ENCODE results near the gene GALNT2.

The GALNT2 gene

DNA sequence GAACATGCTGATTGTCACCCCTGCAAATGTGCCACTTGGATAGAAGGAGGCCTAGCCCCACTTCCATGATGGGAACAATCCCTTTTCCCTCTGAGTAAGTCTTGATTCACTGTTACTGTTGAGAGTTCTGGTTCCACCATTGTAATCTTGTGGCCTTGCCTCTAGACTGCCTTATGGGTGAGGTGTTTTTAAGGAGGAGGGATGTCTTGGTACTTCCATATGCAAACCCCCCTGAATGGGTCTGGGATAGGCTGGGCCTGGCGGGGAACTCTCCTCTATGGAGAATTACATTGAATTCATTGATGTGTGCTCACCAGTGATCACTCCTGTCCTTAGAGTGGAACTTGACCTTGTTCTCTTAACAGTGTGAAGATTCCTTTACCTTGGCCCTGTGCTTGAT is 5.8 kb downstream of the GALNT2 start:
- TF ChIP-seq TAF1 (IDR thresholded peaks at IDR 0.05; ENCODE audit: borderline replicate concordance, insufficient read depth, low read length) (no peak), FOXP2 (optimal IDR thresholded peaks at IDR 0.05; ENCODE audit: borderline replicate concordance, extremely low read depth, extremely low read length, insufficient read depth) (no peak), SIN3A (IDR thresholded peaks at IDR 0.05; ENCODE audit: borderline replicate concordance, insufficient read depth, low read length) (no peak), POLR2AphosphoS5 (IDR thresholded peaks at IDR 0.05; ENCODE audit: low read depth, low read length) (no peak)
- TF ChIP-seq, protein P1, sequence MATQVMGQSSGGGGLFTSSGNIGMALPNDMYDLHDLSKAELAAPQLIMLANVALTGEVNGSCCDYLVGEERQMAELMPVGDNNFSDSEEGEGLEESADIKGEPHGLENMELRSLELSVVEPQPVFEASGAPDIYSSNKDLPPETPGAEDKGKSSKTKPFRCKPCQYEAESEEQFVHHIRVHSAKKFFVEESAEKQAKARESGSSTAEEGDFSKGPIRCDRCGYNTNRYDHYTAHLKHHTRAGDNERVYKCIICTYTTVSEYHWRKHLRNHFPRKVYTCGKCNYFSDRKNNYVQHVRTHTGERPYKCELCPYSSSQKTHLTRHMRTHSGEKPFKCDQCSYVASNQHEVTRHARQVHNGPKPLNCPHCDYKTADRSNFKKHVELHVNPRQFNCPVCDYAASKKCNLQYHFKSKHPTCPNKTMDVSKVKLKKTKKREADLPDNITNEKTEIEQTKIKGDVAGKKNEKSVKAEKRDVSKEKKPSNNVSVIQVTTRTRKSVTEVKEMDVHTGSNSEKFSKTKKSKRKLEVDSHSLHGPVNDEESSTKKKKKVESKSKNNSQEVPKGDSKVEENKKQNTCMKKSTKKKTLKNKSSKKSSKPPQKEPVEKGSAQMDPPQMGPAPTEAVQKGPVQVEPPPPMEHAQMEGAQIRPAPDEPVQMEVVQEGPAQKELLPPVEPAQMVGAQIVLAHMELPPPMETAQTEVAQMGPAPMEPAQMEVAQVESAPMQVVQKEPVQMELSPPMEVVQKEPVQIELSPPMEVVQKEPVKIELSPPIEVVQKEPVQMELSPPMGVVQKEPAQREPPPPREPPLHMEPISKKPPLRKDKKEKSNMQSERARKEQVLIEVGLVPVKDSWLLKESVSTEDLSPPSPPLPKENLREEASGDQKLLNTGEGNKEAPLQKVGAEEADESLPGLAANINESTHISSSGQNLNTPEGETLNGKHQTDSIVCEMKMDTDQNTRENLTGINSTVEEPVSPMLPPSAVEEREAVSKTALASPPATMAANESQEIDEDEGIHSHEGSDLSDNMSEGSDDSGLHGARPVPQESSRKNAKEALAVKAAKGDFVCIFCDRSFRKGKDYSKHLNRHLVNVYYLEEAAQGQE (IDR thresholded peaks at IDR 0.05; ENCODE audit: insufficient read depth in 1 of 2, low read depth in 2 of 2, low read length in 2 of 2), result no peak

GRCh38 chr1:230073371-230074035 is 6.5 kb downstream of the GALNT2 start:
- TF ChIP-seq TAF1 (IDR thresholded peaks at IDR 0.05; ENCODE audit: borderline replicate concordance, insufficient read depth, low read length) (no peak), FOXP2 (optimal IDR thresholded peaks at IDR 0.05; ENCODE audit: borderline replicate concordance, extremely low read depth, extremely low read length, insufficient read depth) (no peak), SIN3A (IDR thresholded peaks at IDR 0.05; ENCODE audit: borderline replicate concordance, insufficient read depth, low read length) (no peak), POLR2AphosphoS5 (IDR thresholded peaks at IDR 0.05; ENCODE audit: low read depth, low read length) (no peak)
- TF ChIP-seq, protein P1 (IDR thresholded peaks at IDR 0.05; ENCODE audit: insufficient read depth in 1 of 2, low read depth in 2 of 2, low read length in 2 of 2), result no peak

- TF ChIP-seq, protein P1 (IDR thresholded peaks at IDR 0.05; ENCODE audit: insufficient read depth in 1 of 2, low read depth in 2 of 2, low read length in 2 of 2), result no peak
- no peak for TF ChIP-seq TAF1 (IDR thresholded peaks at IDR 0.05; ENCODE audit: borderline replicate concordance, insufficient read depth, low read length)
- no peak for TF ChIP-seq POLR2AphosphoS5 (IDR thresholded peaks at IDR 0.05; ENCODE audit: low read depth, low read length)
- TF ChIP-seq FOXP2 (optimal IDR thresholded peaks at IDR 0.05; ENCODE audit: borderline replicate concordance, extremely low read depth, extremely low read length, insufficient read depth), result no peak
- TF ChIP-seq SIN3A (IDR thresholded peaks at IDR 0.05; ENCODE audit: borderline replicate concordance, insufficient read depth, low read length), result no peak
Observed at GRCh38 chr1:230074270-230074669, 7.2 kb downstream of the GALNT2 start.

- TF ChIP-seq POLR2AphosphoS5 (IDR thresholded peaks at IDR 0.05; ENCODE audit: low read depth, low read length) (no peak), TAF1 (IDR thresholded peaks at IDR 0.05; ENCODE audit: borderline replicate concordance, insufficient read depth, low read length) (no peak), SIN3A (IDR thresholded peaks at IDR 0.05; ENCODE audit: borderline replicate concordance, insufficient read depth, low read length) (no peak), FOXP2 (optimal IDR thresholded peaks at IDR 0.05; ENCODE audit: borderline replicate concordance, extremely low read depth, extremely low read length, insufficient read depth) (no peak)
- TF ChIP-seq, protein P1 (IDR thresholded peaks at IDR 0.05; ENCODE audit: insufficient read depth in 1 of 2, low read depth in 2 of 2, low read length in 2 of 2), result no peak
Observed at GRCh38 chr1:230074762-230075161, 7.7 kb downstream of the GALNT2 start.
